Sigmoid colon (tissue), 4 donors: ENCODE results near the gene ACTR8.

ENCODE experiments used
- POLR2AphosphoS5 ChIP-seq, 4 donors: sonication (generic); formaldehyde crosslinking; IDR thresholded peaks; one replicate each; pipeline ENCODE4 v1.6.1; 2017; ENCODE audit warnings: antibody characterized with exemption in 4 of 4
- TF ChIP-seq, protein P1 (sequence below), 4 experiments: fragments of 450-650 bp in 3 of 4; fragments of 200-600 bp in 1 of 4; IDR thresholded peaks; one replicate each; pipeline ENCODE4 v1.5.1; 2016 to 2019; ENCODE audit warnings: antibody characterized with exemption in 4 of 4, mild to moderate bottlenecking in 3 of 4, moderate library complexity in 2 of 4

DNA sequence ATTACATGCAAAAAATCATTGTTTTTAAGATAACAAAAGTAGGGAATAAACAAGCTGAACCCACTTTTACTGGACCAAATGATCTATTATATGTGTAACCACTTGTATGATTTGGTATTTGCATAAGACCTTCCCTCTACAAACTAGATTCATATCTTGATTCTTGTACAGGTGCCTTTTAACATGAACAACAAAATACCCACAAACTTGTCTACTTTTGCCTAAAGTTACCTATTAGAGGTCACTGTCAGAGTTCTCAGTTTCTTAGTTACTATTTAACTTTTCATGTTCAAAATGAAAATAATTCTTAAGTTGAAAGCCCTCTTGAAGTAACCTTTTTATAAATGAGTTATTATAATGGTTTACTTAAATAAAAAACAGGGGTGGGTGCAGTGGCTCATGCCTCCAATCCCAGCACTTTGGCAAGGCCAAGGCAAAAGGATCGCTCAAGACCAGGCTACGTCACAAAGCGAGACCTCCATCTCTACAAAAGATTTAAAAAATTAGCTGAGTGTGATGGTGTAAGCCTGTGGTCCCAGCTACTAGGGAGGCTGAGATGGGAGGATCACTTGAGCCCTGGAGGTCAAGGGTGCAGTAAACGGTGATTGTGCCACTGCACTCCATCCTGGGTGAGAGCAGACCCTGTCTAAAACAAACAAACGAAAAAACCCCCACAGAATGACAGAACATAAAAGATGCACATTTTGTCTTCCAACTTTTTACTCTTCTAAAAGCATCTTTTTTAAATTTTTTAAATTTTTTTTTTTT is 16.0 kb downstream of the ACTR8 start:
- no peak for TF ChIP-seq POLR2AphosphoS5 (IDR thresholded peaks at IDR 0.05)
- TF ChIP-seq, protein P1, sequence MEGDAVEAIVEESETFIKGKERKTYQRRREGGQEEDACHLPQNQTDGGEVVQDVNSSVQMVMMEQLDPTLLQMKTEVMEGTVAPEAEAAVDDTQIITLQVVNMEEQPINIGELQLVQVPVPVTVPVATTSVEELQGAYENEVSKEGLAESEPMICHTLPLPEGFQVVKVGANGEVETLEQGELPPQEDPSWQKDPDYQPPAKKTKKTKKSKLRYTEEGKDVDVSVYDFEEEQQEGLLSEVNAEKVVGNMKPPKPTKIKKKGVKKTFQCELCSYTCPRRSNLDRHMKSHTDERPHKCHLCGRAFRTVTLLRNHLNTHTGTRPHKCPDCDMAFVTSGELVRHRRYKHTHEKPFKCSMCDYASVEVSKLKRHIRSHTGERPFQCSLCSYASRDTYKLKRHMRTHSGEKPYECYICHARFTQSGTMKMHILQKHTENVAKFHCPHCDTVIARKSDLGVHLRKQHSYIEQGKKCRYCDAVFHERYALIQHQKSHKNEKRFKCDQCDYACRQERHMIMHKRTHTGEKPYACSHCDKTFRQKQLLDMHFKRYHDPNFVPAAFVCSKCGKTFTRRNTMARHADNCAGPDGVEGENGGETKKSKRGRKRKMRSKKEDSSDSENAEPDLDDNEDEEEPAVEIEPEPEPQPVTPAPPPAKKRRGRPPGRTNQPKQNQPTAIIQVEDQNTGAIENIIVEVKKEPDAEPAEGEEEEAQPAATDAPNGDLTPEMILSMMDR (IDR thresholded peaks at IDR 0.05) = no peak
